Astrocyte (in vitro differentiated cells and primary cell): ENCODE results near the gene TEX22. TPM values are rescaled to one million over a fixed set of nuclear protein-coding genes. Genes with fewer than 3 reads are reported as not detected.
A peak's percentile ranks its signal among the peaks of the same experiment; 100 is the strongest.

Experiments
- DNase-seq: peaks from one replicate; pipeline ENCODE4 v3.0.0-alpha.2; 2010; ENCODE audit warnings: low read depth
- FAIRE-seq: peaks from 2 replicates; lab custom pipeline; 2011; peaks lifted over from hg19 to GRCh38; lab: Jason Lieb, UNC
- H2AFZ ChIP-seq: 2 replicates; pipeline ENCODE4 v1.6.0; 2012; ENCODE audit warnings: low read depth, low read length, inconsistent platforms
- H3K27ac ChIP-seq: 2 replicates; pipeline ENCODE4 v1.5.1; 2011; ENCODE audit warnings: low read depth, low read length, inconsistent platforms
- H3K27me3 ChIP-seq: 2 replicates; pipeline ENCODE4 v1.6.0; 2011; ENCODE audit warnings: low read length, inconsistent platforms; ENCODE audit not compliant: insufficient read depth
- H3K36me3 ChIP-seq: 2 replicates; pipeline ENCODE4 v1.5.1; 2011; ENCODE audit warnings: low read length, inconsistent platforms; ENCODE audit not compliant: insufficient read depth
- H3K4me1 ChIP-seq: 2 replicates; pipeline ENCODE4 v1.5.1; 2011; ENCODE audit warnings: low read length, inconsistent platforms; ENCODE audit not compliant: insufficient read depth
- H3K4me2 ChIP-seq: 2 replicates; pipeline ENCODE4 v1.6.0; 2012; ENCODE audit warnings: low read length, inconsistent platforms
- H3K4me3 ChIP-seq: 2 replicates; pipeline ENCODE4 v1.5.1; 2011; ENCODE audit warnings: low read depth, mild to moderate bottlenecking, low read length, inconsistent platforms; ENCODE audit not compliant: insufficient read depth
- H3K79me2 ChIP-seq: 2 replicates; pipeline ENCODE4 v1.6.0; 2012; ENCODE audit warnings: mild to moderate bottlenecking, low read length, inconsistent platforms; ENCODE audit not compliant: insufficient read depth
- H3K9ac ChIP-seq: 2 replicates; pipeline ENCODE4 v1.6.0; 2012; ENCODE audit warnings: mild to moderate bottlenecking, low read length, inconsistent platforms
- H3K9me3 ChIP-seq: 2 replicates; pipeline ENCODE4 v1.5.1; 2012; ENCODE audit warnings: low read depth, mild to moderate bottlenecking, low read length, inconsistent platforms; ENCODE audit not compliant: insufficient read depth
- H4K20me1 ChIP-seq: 2 replicates; pipeline ENCODE4 v1.6.0; 2012; ENCODE audit warnings: low read length, inconsistent platforms; ENCODE audit not compliant: insufficient read depth
- H3K27ac Mint-ChIP-seq: one replicate; pipeline ENCODE4 v1.8.0; 2021; ENCODE audit warnings: mild to moderate bottlenecking, mixed read lengths; ENCODE audit not compliant: unreplicated experiment
- H3K27me3 Mint-ChIP-seq: one replicate; pipeline ENCODE4 v1.8.0; 2021; ENCODE audit warnings: low read depth, mixed read lengths; ENCODE audit not compliant: unreplicated experiment
- H3K36me3 Mint-ChIP-seq: one replicate; pipeline ENCODE4 v1.8.0; 2021; ENCODE audit warnings: low read depth, mixed read lengths; ENCODE audit not compliant: unreplicated experiment
- H3K4me1 Mint-ChIP-seq: one replicate; pipeline ENCODE4 v1.8.0; 2021; ENCODE audit warnings: low read depth, mixed read lengths; ENCODE audit not compliant: unreplicated experiment
- H3K4me3 Mint-ChIP-seq: one replicate; pipeline ENCODE4 v1.8.0; 2021; ENCODE audit warnings: mild to moderate bottlenecking, moderate library complexity, mixed read lengths; ENCODE audit not compliant: unreplicated experiment
- H3K9me3 Mint-ChIP-seq: one replicate; pipeline ENCODE4 v1.8.0; 2021; ENCODE audit warnings: mild to moderate bottlenecking, mixed read lengths; ENCODE audit not compliant: unreplicated experiment
- CTCF ChIP-seq: IDR thresholded peaks from 2 replicates; pipeline ENCODE4 v1.5.1; 2011; ENCODE audit warnings: low read depth, mild to moderate bottlenecking, inconsistent platforms, low read length, moderate library complexity; ENCODE audit not compliant: insufficient read depth
- EZH2 ChIP-seq: IDR thresholded peaks from 2 replicates; pipeline ENCODE4 v1.6.1; 2012; ENCODE audit warnings: mild to moderate bottlenecking, low read length, inconsistent platforms; ENCODE audit not compliant: insufficient read depth
- total RNA-seq: library from RNA; stranded (reverse); gene quantifications from 2 replicates; pipeline ENCODE4 v1.2.1, GENCODE V29; 2021

Gene TEX22
- total RNA-seq, 1 donor from 2014 or later: 1.2 TPM

- Histone ChIP-seq H3K36me3 (no peaks in the 10 kb centered on the region), H4K20me1 (peaks cover 36% of the 10 kb centered on the region), H2AFZ (no peak overlapping the region), H3K79me2 (no peaks in the 10 kb centered on the region), H3K4me2 (no peak overlapping the region), H3K27me3 (no peaks in the 10 kb centered on the region), H3K9ac (no peak overlapping the region), H3K9me3 (no peaks in the 10 kb centered on the region), H3K4me3 (no peak overlapping the region), H3K4me1 (no peaks in the 10 kb centered on the region), H3K27ac (no peak overlapping the region)
- H3K9me3 Mint-ChIP-seq: no peaks in the 10 kb centered on the region
- H3K4me1 Mint-ChIP-seq: peaks cover 4% of the 10 kb centered on the region
- no peak overlapping the region for H3K27ac Mint-ChIP-seq
- H3K4me3 Mint-ChIP-seq: no peak overlapping the region
- FAIRE-seq (peak; percentile 83), DNase-seq (peak; percentile 63)
- no peaks in the 10 kb centered on the region for H3K27me3 Mint-ChIP-seq
- no peaks in the 10 kb centered on the region for H3K36me3 Mint-ChIP-seq
- TF ChIP-seq EZH2 (no peak), CTCF (peak; percentile 67)
These were observed 46.2 kb upstream of the TEX22 start for GRCh38 chr14:105351920-105352851.

- H3K4me3 Mint-ChIP-seq: no peak overlapping the region
- TF ChIP-seq CTCF: no peak
- TF ChIP-seq EZH2: no peak
- H3K27ac Mint-ChIP-seq: no peak overlapping the region
- no peak for DNase-seq
- Histone ChIP-seq H3K4me1 (no peaks in the 10 kb centered on the region), H3K9ac (no peak overlapping the region), H4K20me1 (peaks cover 30% of the 10 kb centered on the region), H3K79me2 (no peaks in the 10 kb centered on the region), H3K9me3 (no peaks in the 10 kb centered on the region), H3K27me3 (no peaks in the 10 kb centered on the region), H2AFZ (no peak overlapping the region), H3K36me3 (no peaks in the 10 kb centered on the region), H3K4me3 (no peak overlapping the region), H3K27ac (no peak overlapping the region), H3K4me2 (no peak overlapping the region)
- H3K9me3 Mint-ChIP-seq: no peaks in the 10 kb centered on the region
- no peaks in the 10 kb centered on the region for H3K27me3 Mint-ChIP-seq
- no peak for FAIRE-seq
- no peaks in the 10 kb centered on the region for H3K36me3 Mint-ChIP-seq
- peaks cover 4% of the 10 kb centered on the region for H3K4me1 Mint-ChIP-seq
These were observed 45.2 kb upstream of the TEX22 start for GRCh38 chr14:105353136-105353535.

GRCh38 chr14:105354541-105354940 lies 43.8 kb upstream of the TEX22 start:
- no peaks in the 10 kb centered on the region for H3K79me2 ChIP-seq
- Mint-ChIP-seq H3K27ac (no peak overlapping the region), H3K4me1 (peaks cover 4% of the 10 kb centered on the region), H3K9me3 (no peaks in the 10 kb centered on the region), H3K27me3 (no peaks in the 10 kb centered on the region), H3K4me3 (no peak overlapping the region), H3K36me3 (no peaks in the 10 kb centered on the region)
- TF ChIP-seq CTCF: no peak
- TF ChIP-seq EZH2: no peak
- H3K4me1 ChIP-seq: no peaks in the 10 kb centered on the region
- no peaks in the 10 kb centered on the region for H3K36me3 ChIP-seq
- FAIRE-seq (no peak), DNase-seq (no peak)
- no peak overlapping the region for H2AFZ ChIP-seq
- no peak overlapping the region for H3K4me2 ChIP-seq
- peaks cover 20% of the 10 kb centered on the region for H4K20me1 ChIP-seq
- H3K27ac ChIP-seq: no peak overlapping the region
- no peak overlapping the region for H3K9ac ChIP-seq
- H3K9me3 ChIP-seq: no peaks in the 10 kb centered on the region
- H3K4me3 ChIP-seq: no peak overlapping the region
- H3K27me3 ChIP-seq: no peaks in the 10 kb centered on the region
